Measurements from ENCODE around the gene PATJ. TPM values are rescaled to one million over a fixed set of nuclear protein-coding genes. Genes with fewer than 3 reads are reported as not detected.

The PATJ gene
- total RNA-seq, 6 experiments from 2014 or later: 19.0 to 49.0 (median 26.7) TPM

DNA sequence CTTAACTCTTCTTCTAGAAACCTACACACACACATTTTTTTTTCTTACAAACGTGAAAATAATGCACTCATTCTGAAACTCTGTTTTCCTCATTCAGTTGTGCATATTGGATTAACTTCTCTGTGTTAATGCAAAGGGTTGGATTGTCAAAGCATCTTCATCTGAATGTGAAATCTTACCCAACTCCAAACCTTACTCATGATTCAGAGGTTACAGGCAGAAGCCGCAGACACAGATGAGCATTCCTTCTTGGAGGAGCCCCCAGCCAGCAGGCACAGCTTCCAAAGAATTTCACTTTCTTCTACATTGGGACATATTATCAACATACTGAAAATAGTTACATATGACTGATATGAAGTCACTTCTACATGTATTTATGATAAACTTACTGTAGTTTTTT, 15.7 kb downstream of the PATJ start:
- WGBS (ENCODE audit: insufficient coverage, low coverage, low lambda C conversion rate, missing lambda C conversion rate): 65% methylated on average over 2 of the region's 2 CpGs
- no peaks in the 10 kb centered on the region for H3K36me3 ChIP-seq
- no peak for DNase-seq
- intact Hi-C loops (cut with DNase I): no loop called here
- H3K27me3 ChIP-seq: no peaks in the 10 kb centered on the region
- H3K9me3 ChIP-seq: no peaks in the 10 kb centered on the region
- TF ChIP-seq, protein P1, sequence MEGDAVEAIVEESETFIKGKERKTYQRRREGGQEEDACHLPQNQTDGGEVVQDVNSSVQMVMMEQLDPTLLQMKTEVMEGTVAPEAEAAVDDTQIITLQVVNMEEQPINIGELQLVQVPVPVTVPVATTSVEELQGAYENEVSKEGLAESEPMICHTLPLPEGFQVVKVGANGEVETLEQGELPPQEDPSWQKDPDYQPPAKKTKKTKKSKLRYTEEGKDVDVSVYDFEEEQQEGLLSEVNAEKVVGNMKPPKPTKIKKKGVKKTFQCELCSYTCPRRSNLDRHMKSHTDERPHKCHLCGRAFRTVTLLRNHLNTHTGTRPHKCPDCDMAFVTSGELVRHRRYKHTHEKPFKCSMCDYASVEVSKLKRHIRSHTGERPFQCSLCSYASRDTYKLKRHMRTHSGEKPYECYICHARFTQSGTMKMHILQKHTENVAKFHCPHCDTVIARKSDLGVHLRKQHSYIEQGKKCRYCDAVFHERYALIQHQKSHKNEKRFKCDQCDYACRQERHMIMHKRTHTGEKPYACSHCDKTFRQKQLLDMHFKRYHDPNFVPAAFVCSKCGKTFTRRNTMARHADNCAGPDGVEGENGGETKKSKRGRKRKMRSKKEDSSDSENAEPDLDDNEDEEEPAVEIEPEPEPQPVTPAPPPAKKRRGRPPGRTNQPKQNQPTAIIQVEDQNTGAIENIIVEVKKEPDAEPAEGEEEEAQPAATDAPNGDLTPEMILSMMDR (IDR thresholded peaks at IDR 0.05): no peak
- no peak for TF ChIP-seq POLR2A (IDR thresholded peaks at IDR 0.05)
- peaks cover 0 to 5% (median 0%) of the 10 kb centered on the region in 4 donors for H3K4me1 ChIP-seq
- no peak overlapping the region for H3K27ac ChIP-seq
- no peak for ATAC-seq
- no peak overlapping the region for H3K4me3 ChIP-seq

DNA sequence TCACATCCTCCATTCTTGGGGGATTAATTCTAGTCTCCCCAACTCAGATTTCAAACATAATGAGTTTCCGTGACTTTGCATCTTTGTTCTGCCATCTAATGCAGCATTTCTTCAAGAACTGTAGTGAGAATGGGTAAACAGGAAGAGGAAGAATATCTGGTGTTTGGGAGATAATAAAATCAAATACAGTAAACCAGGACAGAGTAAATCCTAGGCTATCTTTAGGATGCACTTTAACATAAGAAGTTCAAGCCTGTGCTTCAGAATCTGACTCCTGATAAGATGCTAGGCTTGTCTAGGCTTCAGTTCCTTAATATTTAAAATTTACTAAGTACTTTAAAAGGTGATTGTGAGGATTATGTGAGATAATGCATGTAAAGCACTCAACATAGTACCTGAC, 27.9 kb downstream of the PATJ start:
- 69% methylated on average over 1 of the region's 1 CpG for WGBS (ENCODE audit: insufficient coverage, low coverage, low lambda C conversion rate, missing lambda C conversion rate)
- no peak for TF ChIP-seq POLR2A (IDR thresholded peaks at IDR 0.05)
- TF ChIP-seq, protein P1 (IDR thresholded peaks at IDR 0.05): no peak
- peaks cover 0 to 56% (median 0%) of the 10 kb centered on the region in 4 donors for H3K36me3 ChIP-seq
- H3K4me3 ChIP-seq: no peak overlapping the region
- intact Hi-C loops (cut with DNase I): no loop called here
- ATAC-seq (no peak), DNase-seq (no peak)
- H3K27me3 ChIP-seq: no peaks in the 10 kb centered on the region
- no peak overlapping the region for H3K27ac ChIP-seq
- no peaks in the 10 kb centered on the region for H3K9me3 ChIP-seq
- H3K4me1 ChIP-seq: no peaks in the 10 kb centered on the region

DNA sequence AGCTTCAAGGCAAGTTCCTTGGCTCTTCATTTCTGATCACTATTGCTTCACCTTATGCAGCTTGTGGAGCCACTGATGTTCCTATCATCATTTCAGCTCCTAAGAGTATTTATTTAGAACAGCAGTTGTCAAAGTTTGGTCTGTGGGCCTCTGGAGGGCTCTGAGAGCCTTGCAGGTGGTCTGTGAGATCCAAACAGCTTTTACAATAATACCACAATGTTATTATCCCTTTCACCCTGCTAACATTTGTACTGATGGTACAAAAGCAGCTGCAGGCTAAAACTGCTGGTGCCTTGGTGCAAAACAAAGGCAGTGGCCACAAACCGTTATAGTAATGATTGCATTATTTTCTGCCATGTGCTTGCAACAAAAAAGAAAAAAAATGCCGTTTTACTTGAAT, 33.8 kb downstream of the PATJ start:
- Histone ChIP-seq H3K27ac (no peak overlapping the region), H3K36me3 (peaks cover 0 to 46% (median 0%) of the 10 kb centered on the region in 4 donors)

DNA sequence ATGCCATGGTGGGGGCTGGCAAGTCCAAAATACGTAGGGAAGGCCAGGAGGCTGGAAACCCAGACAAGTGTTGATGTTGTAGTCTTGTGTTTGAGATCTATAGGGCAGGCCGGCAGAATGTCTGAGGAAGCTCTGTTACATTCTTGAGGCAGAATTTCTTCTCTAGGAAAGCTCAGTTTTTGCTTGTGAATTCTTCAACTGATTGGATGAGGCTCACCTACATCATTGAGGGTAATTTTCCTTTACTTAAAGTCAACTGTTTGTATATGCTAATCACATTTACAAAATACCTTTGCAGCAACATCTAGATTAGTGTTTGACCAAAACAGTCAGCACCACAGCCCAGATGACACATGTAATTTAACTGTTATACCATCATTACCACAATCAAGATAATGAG, 37.0 kb downstream of the PATJ start:
- peaks cover 0 to 31% (median 0%) of the 10 kb centered on the region in 4 donors for H3K36me3 ChIP-seq
- no peaks in the 10 kb centered on the region for H3K9me3 ChIP-seq
- ATAC-seq: no peak
- no peak overlapping the region for H3K27ac ChIP-seq
- no peaks in the 10 kb centered on the region for H3K4me1 ChIP-seq
- TF ChIP-seq, protein P1 (IDR thresholded peaks at IDR 0.05): no peak
- TF ChIP-seq POLR2A (IDR thresholded peaks at IDR 0.05): no peak
- no peak overlapping the region for H3K4me3 ChIP-seq
- no peaks in the 10 kb centered on the region for H3K27me3 ChIP-seq
- intact Hi-C loops (cut with DNase I): no loop called here
- no peak for DNase-seq
- WGBS (ENCODE audit: insufficient coverage, low coverage, low lambda C conversion rate, missing lambda C conversion rate): 100% methylated on average over 2 of the region's 2 CpGs

More for the DNA sequence above, 33.8 kb downstream of the PATJ start:
- 91% methylated on average over 2 of the region's 2 CpGs for WGBS (ENCODE audit: insufficient coverage, low coverage, low lambda C conversion rate, missing lambda C conversion rate)
- Histone ChIP-seq H3K4me3 (no peak overlapping the region), H3K27me3 (no peaks in the 10 kb centered on the region), H3K4me1 (no peaks in the 10 kb centered on the region), H3K9me3 (no peaks in the 10 kb centered on the region)
- intact Hi-C loops (cut with DNase I): no loop called here
- TF ChIP-seq POLR2A (IDR thresholded peaks at IDR 0.05): no peak
- TF ChIP-seq, protein P1 (IDR thresholded peaks at IDR 0.05): no peak
- ATAC-seq (no peak), DNase-seq (no peak)

DNA sequence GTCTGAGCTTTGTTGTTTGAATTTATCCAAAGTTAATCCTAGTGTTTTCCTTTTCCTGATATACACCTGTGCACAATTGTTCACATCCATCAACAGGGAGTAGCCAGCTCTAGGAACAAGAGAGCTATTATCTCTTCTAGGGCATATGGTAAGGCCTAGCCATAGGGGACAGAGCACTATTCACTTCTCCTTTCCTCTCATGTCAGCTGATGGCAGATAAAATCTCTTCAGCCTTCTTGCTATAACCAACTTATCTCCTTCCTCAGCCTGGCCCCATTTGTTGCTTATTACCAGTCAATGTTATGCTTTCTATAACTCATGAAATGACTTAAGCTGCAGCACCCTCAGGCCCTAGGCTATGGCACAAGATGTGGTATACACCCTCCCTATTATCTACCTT, 38.9 kb downstream of the PATJ start:
- H3K4me3 ChIP-seq: no peak overlapping the region
- H3K27ac ChIP-seq: no peak overlapping the region
- no peaks in the 10 kb centered on the region for H3K9me3 ChIP-seq
- TF ChIP-seq POLR2A (IDR thresholded peaks at IDR 0.05): no peak
- no peaks in the 10 kb centered on the region for H3K4me1 ChIP-seq
- ATAC-seq: no peak
- no peaks in the 10 kb centered on the region for H3K27me3 ChIP-seq
- intact Hi-C loops (cut with DNase I): no loop called here
- no peak for DNase-seq
- H3K36me3 ChIP-seq: peaks cover 0 to 19% (median 0%) of the 10 kb centered on the region in 4 donors
